Mucosa of rectum (tissue), 2 donors: Measurements from ENCODE around the gene CPT1B.
A peak's percentile ranks its signal among the peaks of the same experiment; 100 is the strongest.

Experiments
- H3K27ac ChIP-seq, 2 donors: one replicate each; pipeline ENCODE4 v1.7.0; 2013; ENCODE audit warnings: inconsistent platforms in 2 of 2, low read depth in 2 of 2, low read length in 2 of 2
- H3K27me3 ChIP-seq, 2 donors: one replicate each; pipeline ENCODE4 v1.7.0; 2013; ENCODE audit warnings: low read length in 2 of 2; ENCODE audit not compliant: control insufficient read depth in 2 of 2, insufficient read depth in 2 of 2
- H3K36me3 ChIP-seq, 2 donors: one replicate each; pipeline ENCODE4 v1.7.0; 2013; ENCODE audit warnings: low read length in 2 of 2; ENCODE audit not compliant: control insufficient read depth in 2 of 2, insufficient read depth in 2 of 2
- H3K4me1 ChIP-seq, 2 donors: one replicate each; pipeline ENCODE4 v1.7.0; 2013; ENCODE audit warnings: low read length in 2 of 2, mild to moderate bottlenecking in 1 of 2; ENCODE audit not compliant: control insufficient read depth in 2 of 2, insufficient read depth in 2 of 2
- H3K4me3 ChIP-seq, 2 donors: one replicate each; pipeline ENCODE4 v1.7.0; 2013; ENCODE audit warnings: low read length in 2 of 2
- H3K9ac ChIP-seq, 2 donors: one replicate each; pipeline ENCODE4 v1.7.0; 2013; ENCODE audit warnings: low read length in 2 of 2, low read depth in 1 of 2, mild to moderate bottlenecking in 1 of 2
- H3K9me3 ChIP-seq, 2 donors: one replicate each; pipeline ENCODE4 v1.7.0; 2013; ENCODE audit warnings: low read length in 2 of 2; ENCODE audit not compliant: control insufficient read depth in 2 of 2
- donor health status: healthy.
- donor health status: Normal muscosa, but diverticular disease.

Gene CPT1B

DNA sequence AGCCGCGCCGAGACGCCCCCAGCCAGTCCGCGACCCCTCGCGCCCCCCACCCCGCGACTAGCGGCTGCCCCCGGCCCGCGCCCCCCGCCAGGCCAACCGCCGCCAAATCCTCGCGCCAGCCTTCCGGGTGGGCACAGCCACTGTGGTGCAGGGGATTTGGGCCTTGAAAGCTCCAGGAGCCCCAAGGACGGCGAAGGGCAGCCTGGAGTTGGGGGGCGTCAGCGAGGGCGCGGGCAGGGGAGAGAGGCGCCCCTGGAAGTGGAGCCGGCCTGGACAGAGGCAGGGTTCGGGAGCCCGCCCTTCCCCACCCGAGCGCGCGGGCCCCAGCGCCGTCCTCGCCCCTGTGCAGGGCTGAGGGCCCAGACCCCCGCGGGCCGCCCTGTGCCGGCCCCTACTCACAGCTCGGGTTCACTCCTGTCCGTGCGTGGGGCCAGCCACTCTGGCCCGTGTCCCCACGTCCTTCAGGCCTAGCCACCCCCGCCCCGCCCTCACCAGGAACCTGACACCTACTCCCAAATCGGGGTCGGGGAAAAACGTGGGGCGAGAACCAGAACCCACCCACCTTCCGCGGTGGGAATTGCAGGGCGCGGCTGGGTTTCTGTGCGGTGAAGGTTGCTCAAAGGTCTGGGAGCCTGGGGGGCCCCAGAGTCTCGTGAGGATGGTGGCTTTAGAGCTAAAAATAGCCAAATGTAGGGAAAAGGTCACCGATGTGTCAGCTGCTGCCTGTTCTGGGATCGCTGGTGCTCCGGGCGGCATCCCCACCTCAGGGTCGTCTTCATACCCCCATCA lies at the start of gene CPT1B:
CPT1B (minus strand) TSS at position 441 of the 789 bp plus-strand sequence. CDS start 512 bp downstream, outside the sequence.
- H3K27ac ChIP-seq: no peak within 1 kb of the TSS

GRCh38 chr22:50626850-50627641 lies 48.8 kb upstream of the CPT1B start:
- H3K4me1 ChIP-seq: peaks cover 25 to 27% of the 10 kb centered on the region in 2 donors
- peak overlapping the region; percentile 71 to 75 for H3K27ac ChIP-seq
- no peaks in the 10 kb centered on the region for H3K9me3 ChIP-seq
- peak overlapping the region; percentile 81 to 96 for H3K4me3 ChIP-seq
- peak overlapping the region; percentile 81 to 97 for H3K9ac ChIP-seq
- no peaks in the 10 kb centered on the region for H3K36me3 ChIP-seq
- H3K27me3 ChIP-seq: no peaks in the 10 kb centered on the region

More for the DNA sequence above, at the start of gene CPT1B:
- Histone ChIP-seq H3K9ac (no peak within 1 kb of the TSS), H3K4me3 (no peak within 1 kb of the TSS), H3K36me3 (peaks cover 8 to 15% of the 10 kb centered on the region in 2 donors), H3K27me3 (no peaks in the 10 kb centered on the region), H3K4me1 (peaks cover 7 to 17% of the 10 kb centered on the region in 2 donors), H3K9me3 (no peaks in the 10 kb centered on the region)

- Histone ChIP-seq H3K36me3 (no peaks in the 10 kb centered on the region), H3K27ac (no peak overlapping the region), H3K9ac (no peak overlapping the region), H3K4me1 (peaks cover 31 to 34% of the 10 kb centered on the region in 2 donors), H3K27me3 (no peaks in the 10 kb centered on the region), H3K9me3 (no peaks in the 10 kb centered on the region), H3K4me3 (no peak overlapping the region)
Observed at GRCh38 chr22:50626314-50626849, 48.2 kb upstream of the CPT1B start.

- peaks cover 38 to 40% of the 10 kb centered on the region in 2 donors for H3K4me1 ChIP-seq
- no peak overlapping the region for H3K9ac ChIP-seq
- no peak overlapping the region for H3K4me3 ChIP-seq
Observed at GRCh38 chr22:50625568-50626313, 47.5 kb upstream of the CPT1B start.

GRCh38 chr22:50625131-50625567 lies 46.9 kb upstream of the CPT1B start:
- H3K9me3 ChIP-seq: no peaks in the 10 kb centered on the region
- no peaks in the 10 kb centered on the region for H3K27me3 ChIP-seq
- no peaks in the 10 kb centered on the region for H3K36me3 ChIP-seq
- H3K9ac ChIP-seq: no peak overlapping the region
- peaks cover 41 to 43% of the 10 kb centered on the region in 2 donors for H3K4me1 ChIP-seq
- H3K4me3 ChIP-seq: no peak overlapping the region
- H3K27ac ChIP-seq: no peak overlapping the region

More at GRCh38 chr22:50625568-50626313, 47.5 kb upstream of the CPT1B start:
- Histone ChIP-seq H3K36me3 (no peaks in the 10 kb centered on the region), H3K27ac (no peak overlapping the region), H3K9me3 (no peaks in the 10 kb centered on the region), H3K27me3 (no peaks in the 10 kb centered on the region)

DNA sequence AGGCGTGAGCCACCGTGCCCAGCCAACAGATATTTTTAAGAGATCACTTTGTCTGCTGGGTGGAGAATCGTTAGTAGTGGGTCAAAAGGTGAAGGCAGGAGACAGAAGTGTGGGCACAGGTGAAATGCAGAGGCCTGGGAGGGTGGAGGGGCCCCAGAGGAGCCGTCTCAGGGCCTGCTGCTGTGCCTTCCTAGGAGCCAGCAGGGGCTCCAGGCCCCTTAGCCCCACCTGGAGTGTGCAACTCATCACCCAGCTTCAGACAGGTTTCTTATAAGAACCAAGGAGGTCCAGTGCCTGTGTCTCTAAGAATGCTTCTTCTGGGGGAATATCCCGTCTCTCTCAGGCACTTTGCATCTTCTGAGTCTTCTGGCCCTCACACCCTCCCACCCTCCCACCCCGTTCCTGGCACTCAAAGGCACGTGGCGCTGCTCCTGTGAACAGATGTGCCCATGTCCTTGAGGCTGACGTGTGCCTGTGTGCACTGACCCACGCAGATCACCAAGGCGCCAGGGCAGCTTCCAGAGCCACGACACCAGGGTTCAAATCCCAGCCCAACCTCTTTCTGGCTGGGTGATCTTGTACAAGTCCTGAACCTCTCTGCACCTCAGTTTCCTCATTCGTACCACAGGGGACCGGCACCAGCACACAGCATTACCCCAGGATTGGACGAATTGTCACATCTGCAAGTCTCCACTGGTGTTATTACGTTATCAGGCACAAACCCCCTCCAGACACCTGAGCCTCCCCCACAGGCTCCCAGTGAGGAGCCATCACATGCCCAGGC lies 46.3 kb upstream of the CPT1B start:
- no peaks in the 10 kb centered on the region for H3K27me3 ChIP-seq
- peaks cover 44 to 47% of the 10 kb centered on the region in 2 donors for H3K4me1 ChIP-seq
- no peak overlapping the region for H3K9ac ChIP-seq

DNA sequence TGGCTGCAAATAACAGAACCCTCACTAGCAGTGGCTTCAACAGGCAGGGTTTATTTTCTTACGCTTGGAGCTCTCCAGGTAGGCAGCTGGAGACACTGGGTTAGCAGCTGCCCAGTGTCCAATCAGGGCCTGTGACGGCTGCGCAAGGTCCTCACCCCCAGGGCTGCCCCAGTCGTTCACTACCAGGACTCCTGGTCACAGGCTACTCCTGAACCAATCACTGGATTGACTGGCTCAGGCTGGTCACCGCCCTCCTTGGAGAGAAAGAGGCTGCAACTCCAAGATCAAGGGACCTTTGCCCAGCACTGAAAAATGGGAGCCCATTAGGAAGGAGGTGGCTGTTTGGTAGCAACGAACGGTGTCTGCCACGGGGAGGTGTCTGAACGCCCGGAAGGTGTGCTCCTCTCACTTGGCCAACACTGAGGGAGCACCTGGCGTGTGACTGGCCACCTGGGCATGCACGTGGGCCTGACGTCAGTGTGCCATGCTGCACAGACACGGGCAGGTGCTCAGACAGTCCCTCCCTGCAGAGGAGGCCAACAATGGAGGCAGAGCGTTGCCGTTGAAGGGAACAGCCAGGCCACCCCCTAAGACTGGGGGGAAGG lies 44.6 kb upstream of the CPT1B start:
- no peaks in the 10 kb centered on the region for H3K36me3 ChIP-seq
- peak overlapping the region; percentile 90 to 98 for H3K27ac ChIP-seq
- H3K9ac ChIP-seq: peak overlapping the region; percentile 64 to 74

More for the DNA sequence above, 46.3 kb upstream of the CPT1B start:
- Histone ChIP-seq H3K9me3 (no peaks in the 10 kb centered on the region), H3K27ac (no peak overlapping the region), H3K36me3 (no peaks in the 10 kb centered on the region), H3K4me3 (no peak overlapping the region)

GRCh38 chr22:50621948-50622722 lies 43.9 kb upstream of the CPT1B start:
- Histone ChIP-seq H3K9me3 (no peaks in the 10 kb centered on the region), H3K4me3 (peak overlapping the region; percentile 65 to 70), H3K4me1 (peaks cover 30 to 34% of the 10 kb centered on the region in 2 donors), H3K27me3 (no peaks in the 10 kb centered on the region), H3K27ac (peak overlapping the region; percentile 90 to 98), H3K9ac (peak overlapping the region; percentile 64 to 74), H3K36me3 (no peaks in the 10 kb centered on the region)

More for the DNA sequence above, 44.6 kb upstream of the CPT1B start:
- Histone ChIP-seq H3K27me3 (no peaks in the 10 kb centered on the region), H3K9me3 (no peaks in the 10 kb centered on the region), H3K4me3 (peak overlapping the region; percentile 8 to 70), H3K4me1 (peaks cover 35 to 40% of the 10 kb centered on the region in 2 donors)
